ENCODE measurements around the gene YBEY. TPM values are rescaled to one million over a fixed set of nuclear protein-coding genes. Genes with fewer than 3 reads are reported as not detected.

The YBEY gene
- total RNA-seq, 1 donor from 2014 or later: 17.1 TPM

GRCh38 chr21:46319186-46319585 lies 33.0 kb downstream of the YBEY start:
- H3K9me3 ChIP-seq (replicated peaks): no peaks in the 10 kb centered on the region
- no peaks in the 10 kb centered on the region for H3K27me3 ChIP-seq (ENCODE audit: low read depth)
- no peaks in the 10 kb centered on the region for H3K36me3 ChIP-seq
- no peak for DNase-seq
- no peak overlapping the region for H3K4me3 ChIP-seq
- H3K4me1 ChIP-seq: peaks cover 36% of the 10 kb centered on the region
- TF ChIP-seq CTCF (IDR thresholded peaks at IDR 0.05; ENCODE audit: borderline replicate concordance): no peak
- H3K27ac ChIP-seq (replicated peaks): no peak overlapping the region
- intact Hi-C loops (cut with micrococcal nuclease): no loop called here

- H3K4me3 ChIP-seq: no peak overlapping the region
- H3K4me1 ChIP-seq: peaks cover 45% of the 10 kb centered on the region
- H3K9me3 ChIP-seq (replicated peaks): no peaks in the 10 kb centered on the region
- H3K27me3 ChIP-seq (ENCODE audit: low read depth): no peaks in the 10 kb centered on the region
- no peak overlapping the region for H3K27ac ChIP-seq (replicated peaks)
- TF ChIP-seq CTCF (IDR thresholded peaks at IDR 0.05; ENCODE audit: borderline replicate concordance): no peak
- intact Hi-C loops (cut with micrococcal nuclease): no loop called here
- DNase-seq: no peak
- H3K36me3 ChIP-seq: no peaks in the 10 kb centered on the region
Observed at GRCh38 chr21:46320331-46320801, 34.2 kb downstream of the YBEY start.

GRCh38 chr21:46322351-46323226 lies 36.4 kb downstream of the YBEY start:
- peaks cover 50% of the 10 kb centered on the region for H3K4me1 ChIP-seq
- DNase-seq: no peak
- H3K36me3 ChIP-seq: peaks cover 6% of the 10 kb centered on the region
- H3K27me3 ChIP-seq (ENCODE audit: low read depth): no peaks in the 10 kb centered on the region
- TF ChIP-seq CTCF (IDR thresholded peaks at IDR 0.05; ENCODE audit: borderline replicate concordance): no peak
- peak overlapping the region; percentile 95 for H3K4me3 ChIP-seq
- H3K9me3 ChIP-seq (replicated peaks): no peaks in the 10 kb centered on the region
- H3K27ac ChIP-seq (replicated peaks): peak overlapping the region; percentile 98
- intact Hi-C loops (cut with micrococcal nuclease): no loop called here

GRCh38 chr21:46323227-46323709 lies 37.1 kb downstream of the YBEY start:
- peak overlapping the region; percentile 98 for H3K27ac ChIP-seq (replicated peaks)
- no peaks in the 10 kb centered on the region for H3K27me3 ChIP-seq (ENCODE audit: low read depth)
- no peaks in the 10 kb centered on the region for H3K9me3 ChIP-seq (replicated peaks)
- no peak for DNase-seq
- peak overlapping the region; percentile 95 for H3K4me3 ChIP-seq
- TF ChIP-seq CTCF (IDR thresholded peaks at IDR 0.05; ENCODE audit: borderline replicate concordance): no peak
- peaks cover 13% of the 10 kb centered on the region for H3K36me3 ChIP-seq
- intact Hi-C loops (cut with micrococcal nuclease): no loop called here
- H3K4me1 ChIP-seq: peaks cover 44% of the 10 kb centered on the region

GRCh38 chr21:46323710-46324389 lies 37.7 kb downstream of the YBEY start, which contains the start of the genes C21orf58 and PCNT:
TSS of gene C21orf58 (minus strand) at chr21:46323870. CDS start at chr21:46322738, 1,132 bp downstream.
TSS of gene PCNT (plus strand) at chr21:46324156. CDS start at chr21:46324229, 73 bp downstream.
- H3K27ac ChIP-seq (replicated peaks): peak within 1 kb of the TSS; percentile 98
- DNase-seq: peak; percentile 98
- no peak for TF ChIP-seq CTCF (IDR thresholded peaks at IDR 0.05; ENCODE audit: borderline replicate concordance)
- H3K9me3 ChIP-seq (replicated peaks): no peaks in the 10 kb centered on the region
- peaks cover 19% of the 10 kb centered on the region for H3K36me3 ChIP-seq
- H3K27me3 ChIP-seq (ENCODE audit: low read depth): no peaks in the 10 kb centered on the region
- H3K4me1 ChIP-seq: peaks cover 39% of the 10 kb centered on the region
- intact Hi-C loops (cut with micrococcal nuclease): no loop called here
- peak within 1 kb of the TSS; percentile 95 for H3K4me3 ChIP-seq

Data from left ventricle myocardium inferior (tissue), 1 donor.